ENCODE data around the gene PTPRB.
A peak's percentile ranks its signal among the peaks of the same experiment; 100 is the strongest.

PTPRB gene

GRCh38 chr12:70637303-70638085, at the start of gene PTPRB:
PTPRB (minus strand) TSS chr12:70637429; CDS start chr12:70637395, 34 bp downstream.
- DNase-seq (ENCODE audit: low read depth): no peak

GRCh38 chr12:70686907-70687306, 49.7 kb upstream of the PTPRB start:
- DNase-seq (ENCODE audit: low read depth): no peak

- no peak for DNase-seq (ENCODE audit: low read depth)
Measured at GRCh38 chr12:70686299-70686698, 49.1 kb upstream of the PTPRB start.

GRCh38 chr12:70683976-70684375, 46.7 kb upstream of the PTPRB start:
- no peak for DNase-seq (ENCODE audit: low read depth)

GRCh38 chr12:70671698-70672097, 34.5 kb upstream of the PTPRB start:
- DNase-seq (ENCODE audit: low read depth): no peak

GRCh38 chr12:70670948-70671347, 33.7 kb upstream of the PTPRB start:
- no peak for DNase-seq (ENCODE audit: low read depth)

GRCh38 chr12:70667253-70667652, 30.0 kb upstream of the PTPRB start:
- no peak for DNase-seq (ENCODE audit: low read depth)

- DNase-seq (ENCODE audit: low read depth): no peak
Measured at GRCh38 chr12:70666364-70666763, 29.1 kb upstream of the PTPRB start.

GRCh38 chr12:70664465-70664881, 27.2 kb upstream of the PTPRB start:
- no peak for DNase-seq (ENCODE audit: low read depth)

- no peak for DNase-seq (ENCODE audit: low read depth)
Measured at GRCh38 chr12:70663838-70664237, 26.6 kb upstream of the PTPRB start.

- DNase-seq (ENCODE audit: low read depth): peak; percentile 74
Measured at GRCh38 chr12:70661466-70662161, 24.4 kb upstream of the PTPRB start.

GRCh38 chr12:70660620-70661219, 23.5 kb upstream of the PTPRB start:
- DNase-seq (ENCODE audit: low read depth): peak; percentile 85

- DNase-seq (ENCODE audit: low read depth): no peak
Measured at GRCh38 chr12:70660002-70660604, 22.9 kb upstream of the PTPRB start.

GRCh38 chr12:70659077-70659606, 21.9 kb upstream of the PTPRB start:
- no peak for DNase-seq (ENCODE audit: low read depth)

GRCh38 chr12:70657616-70658286, 20.5 kb upstream of the PTPRB start:
- no peak for DNase-seq (ENCODE audit: low read depth)

GRCh38 chr12:70652451-70652850, 15.2 kb upstream of the PTPRB start:
- DNase-seq (ENCODE audit: low read depth): no peak

GRCh38 chr12:70648831-70649230, 11.6 kb upstream of the PTPRB start:
- peak; percentile 40 for DNase-seq (ENCODE audit: low read depth)

- DNase-seq (ENCODE audit: low read depth): peak; percentile 15
Measured at GRCh38 chr12:70648191-70648590, 11.0 kb upstream of the PTPRB start.

- peak; percentile 45 for DNase-seq (ENCODE audit: low read depth)
Measured at GRCh38 chr12:70646850-70647249, 9.6 kb upstream of the PTPRB start.

- DNase-seq (ENCODE audit: low read depth): peak; percentile 90
Measured at GRCh38 chr12:70645494-70646317, 8.5 kb upstream of the PTPRB start.

- DNase-seq (ENCODE audit: low read depth): peak; percentile 11
Measured at GRCh38 chr12:70644861-70645260, 7.6 kb upstream of the PTPRB start.
